Daoy (cell line): ENCODE measurements around the gene ZC2HC1C. TPM values are rescaled to one million over a fixed set of nuclear protein-coding genes. Genes with fewer than 3 reads are reported as not detected.

ENCODE experiments used
- DNase-seq: peaks from one replicate; pipeline ENCODE4 v3.0.0-alpha.2; 2015; ENCODE audit warnings: low read depth
- total RNA-seq: library from RNA; depleted of rRNA; stranded (reverse); fragments of >200 nt; shearing (Covaris generic); gene quantifications from 2 replicates; pipeline ENCODE4 v1.2.3, GENCODE V29; 2014; rRNA removed

Gene ZC2HC1C, protein sequence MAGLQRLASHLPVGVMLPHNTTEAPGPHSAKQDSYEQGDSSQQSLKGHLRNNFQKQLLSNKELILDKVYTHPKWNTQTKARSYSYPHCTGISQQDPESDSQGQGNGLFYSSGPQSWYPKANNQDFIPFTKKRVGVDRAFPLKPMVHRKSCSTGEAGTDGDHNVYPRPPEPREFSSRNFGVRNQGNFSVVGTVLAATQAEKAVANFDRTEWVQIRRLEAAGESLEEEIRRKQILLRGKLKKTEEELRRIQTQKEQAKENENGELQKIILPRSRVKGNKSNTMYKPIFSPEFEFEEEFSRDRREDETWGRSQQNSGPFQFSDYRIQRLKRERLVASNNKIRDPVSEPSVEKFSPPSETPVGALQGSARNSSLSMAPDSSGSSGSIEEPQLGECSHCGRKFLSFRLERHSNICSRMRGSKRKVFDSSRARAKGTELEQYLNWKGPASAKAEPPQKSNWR
- 1.4 and 4.3 TPM in 2 replicates for total RNA-seq

DNA sequence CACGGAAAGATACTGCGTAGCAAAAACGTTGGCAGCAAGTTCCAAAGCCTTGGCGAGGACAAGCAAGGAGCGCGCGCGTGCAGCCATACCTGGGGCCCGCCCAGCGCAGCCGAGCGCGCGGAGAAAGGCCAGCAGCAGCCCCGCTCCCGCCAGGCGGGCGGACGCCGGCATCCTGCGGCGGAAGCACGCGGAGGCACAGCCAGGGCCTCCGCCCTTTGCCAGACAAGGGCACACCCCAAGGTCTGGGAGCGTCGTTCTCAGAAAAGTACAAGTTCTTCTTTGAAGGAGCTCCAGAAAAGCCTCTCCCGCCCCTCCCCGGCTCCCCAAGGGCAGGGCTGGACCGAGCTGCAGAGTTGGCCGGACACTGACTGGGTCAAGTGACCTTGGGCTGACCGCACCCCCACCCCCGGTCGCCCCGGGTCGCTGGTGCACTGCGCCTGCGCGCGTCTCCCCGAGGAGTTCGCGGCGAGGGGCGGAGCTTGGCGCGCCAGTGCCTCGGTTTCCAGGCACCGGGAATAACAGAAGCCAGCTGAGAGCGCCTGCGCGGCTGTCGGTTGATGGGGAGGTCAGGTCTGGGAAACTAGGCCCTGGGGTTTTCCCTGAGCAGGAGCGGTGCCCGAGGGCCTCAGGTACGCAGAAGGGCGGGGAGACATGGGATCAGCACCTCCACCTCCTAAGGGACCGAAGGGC lies at the start of gene ZC2HC1C:
Gene ZC2HC1C, plus strand, starts transcription at position 521 of the 690 bp plus-strand sequence. CDS start 933 bp downstream, outside the sequence.
- DNase-seq, result peak; percentile 89

DNA sequence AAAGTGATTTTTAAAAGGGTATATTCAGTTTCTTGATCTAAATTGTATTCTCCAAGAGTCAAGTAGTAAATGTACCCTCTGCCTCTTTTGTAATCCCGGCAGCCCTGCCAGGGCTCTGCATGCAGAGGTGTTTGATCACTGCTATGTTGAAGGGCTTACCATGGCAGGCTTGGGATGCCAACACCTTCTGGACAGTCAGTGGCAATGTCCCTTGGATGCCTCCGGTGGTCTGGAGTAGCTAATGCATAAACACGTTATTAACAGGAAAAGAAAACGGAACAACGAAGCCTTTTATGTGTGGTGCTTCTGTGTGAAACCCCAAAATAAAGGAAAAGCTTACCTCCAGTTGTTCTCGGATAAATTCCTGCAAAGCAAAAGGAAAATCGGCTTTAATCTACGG lies 46.8 kb upstream of the ZC2HC1C start:
- peak; percentile 33 for DNase-seq

DNA sequence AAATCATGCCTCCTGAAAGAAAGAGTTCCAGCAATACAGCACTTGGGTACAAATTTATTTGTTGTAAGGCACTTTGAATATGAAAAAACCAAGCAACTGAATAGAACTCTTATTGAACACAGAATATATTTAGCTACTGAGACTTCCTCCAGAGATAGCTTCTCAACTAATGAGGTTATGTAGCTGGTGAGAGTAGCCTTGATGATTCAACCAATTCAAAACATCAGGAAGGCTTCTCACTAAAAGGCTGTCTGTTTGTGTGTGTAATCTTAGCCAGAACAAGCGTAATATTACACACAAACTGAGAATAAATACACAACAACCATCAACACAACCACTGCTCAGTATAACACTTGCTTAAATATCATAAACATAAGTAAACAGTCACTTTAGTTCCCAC lies 46.3 kb upstream of the ZC2HC1C start:
- no peak for DNase-seq

DNA sequence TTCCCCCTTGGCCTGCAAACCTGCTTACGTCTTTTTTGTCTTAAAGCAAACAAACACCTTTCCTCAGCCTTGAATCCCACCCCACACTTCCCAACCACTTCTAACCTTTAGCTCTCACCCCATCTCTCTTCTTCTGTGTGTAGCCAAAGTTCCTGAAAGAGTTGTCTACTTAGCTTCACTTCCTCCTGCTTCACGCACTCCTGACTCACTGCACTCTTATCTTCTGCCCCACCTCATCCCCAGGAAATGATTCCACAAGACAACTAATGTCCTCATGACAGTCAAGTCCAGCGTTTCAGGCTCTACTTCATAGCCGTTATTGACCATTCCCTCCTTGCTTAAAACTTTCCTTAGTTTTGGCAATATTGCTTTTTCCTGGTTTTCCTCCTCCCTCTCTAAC lies 44.4 kb upstream of the ZC2HC1C start:
- DNase-seq, result peak; percentile 46

DNA sequence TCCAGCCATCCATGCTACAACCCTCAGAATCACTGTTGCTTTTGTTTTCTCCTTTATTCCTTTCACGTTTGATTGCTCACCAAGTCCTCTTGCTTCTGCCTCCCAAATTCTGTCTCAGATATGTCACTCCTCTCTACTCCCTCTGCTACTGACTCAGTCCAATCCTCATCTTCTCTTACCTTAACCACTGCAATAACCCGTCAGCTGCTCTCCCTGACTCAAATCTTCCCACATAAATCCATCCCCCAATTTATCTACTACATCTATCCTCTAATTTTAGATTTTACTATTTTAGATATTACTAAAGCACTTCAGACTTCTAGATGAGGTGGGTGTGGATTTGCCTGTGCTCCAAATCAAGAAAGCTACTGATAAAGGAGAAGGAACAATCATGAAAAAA lies 43.6 kb upstream of the ZC2HC1C start:
- no peak for DNase-seq

DNA sequence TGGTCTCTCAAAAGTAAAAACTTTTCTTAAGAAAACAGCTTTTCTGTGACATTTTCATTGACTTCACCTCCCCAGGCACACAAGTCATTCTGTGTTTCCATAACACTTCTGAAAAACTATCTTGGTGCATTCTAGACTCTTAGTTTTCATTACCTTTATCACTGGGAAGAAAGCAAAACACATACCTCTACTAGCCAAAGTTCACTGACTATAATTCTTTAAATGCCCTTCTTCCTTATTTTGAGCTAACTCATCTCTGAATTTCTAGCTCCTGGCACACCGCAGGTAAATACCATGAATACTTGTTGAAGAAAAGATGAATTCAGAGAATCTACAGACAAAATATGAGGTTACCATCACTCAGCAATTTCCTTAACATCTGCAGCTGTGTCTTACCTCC lies 39.3 kb upstream of the ZC2HC1C start:
- no peak for DNase-seq

DNA sequence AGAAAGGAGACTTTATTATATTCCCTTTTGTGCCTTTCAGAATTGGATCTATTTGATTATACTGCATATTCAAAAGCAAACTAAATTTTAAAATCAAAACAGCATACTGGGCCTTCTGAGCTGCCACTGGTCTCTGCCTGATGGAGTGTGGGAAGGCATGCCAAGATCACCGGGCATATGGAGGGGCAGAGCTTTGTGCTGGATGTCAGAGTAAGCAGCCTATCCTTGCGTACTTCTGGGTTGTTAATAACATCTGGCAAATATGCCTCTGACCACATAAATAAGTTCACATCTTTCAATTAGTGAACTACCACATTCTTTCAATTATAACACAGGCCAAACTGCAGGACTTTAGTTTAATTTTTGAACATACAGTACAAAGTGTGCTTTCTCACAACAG lies 36.5 kb upstream of the ZC2HC1C start:
- no peak for DNase-seq

DNA sequence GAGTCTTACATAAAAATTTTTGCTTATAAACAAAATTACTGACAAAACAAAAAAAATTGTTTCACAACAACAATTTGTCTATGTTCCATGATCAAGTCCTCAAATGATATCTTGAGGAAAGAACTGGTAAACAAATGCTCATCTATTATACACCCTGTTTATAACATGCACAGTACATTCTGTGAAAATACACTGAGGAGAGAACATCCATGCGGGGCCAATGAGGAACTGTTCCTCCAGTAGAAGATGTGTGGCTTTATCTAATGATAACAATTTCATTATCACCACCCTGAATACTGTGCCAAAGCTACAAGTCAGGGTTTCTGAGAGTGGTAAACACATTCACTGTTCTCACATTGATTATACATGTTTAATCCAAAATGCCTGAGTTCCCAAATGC lies 28.9 kb upstream of the ZC2HC1C start:
- no peak for DNase-seq

DNA sequence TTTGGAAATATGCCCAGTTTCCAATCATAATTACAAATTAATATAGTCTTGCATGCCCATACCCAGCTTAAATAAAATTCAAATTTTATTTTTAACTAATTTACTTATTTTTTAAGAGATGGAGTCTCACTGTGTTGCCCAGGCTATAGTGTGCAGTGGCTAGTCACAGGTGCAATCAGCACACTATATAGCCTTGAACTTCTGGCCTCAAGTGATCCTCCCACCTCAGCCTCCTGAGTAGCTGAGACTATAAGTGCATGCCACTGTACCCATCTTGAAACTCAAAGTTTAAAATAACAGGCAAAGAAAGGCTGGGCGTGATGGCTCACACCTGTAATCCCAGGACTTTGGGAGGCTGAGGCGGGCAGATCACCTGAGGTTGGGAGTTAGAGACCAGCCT lies 28.5 kb upstream of the ZC2HC1C start:
- no peak for DNase-seq

DNA sequence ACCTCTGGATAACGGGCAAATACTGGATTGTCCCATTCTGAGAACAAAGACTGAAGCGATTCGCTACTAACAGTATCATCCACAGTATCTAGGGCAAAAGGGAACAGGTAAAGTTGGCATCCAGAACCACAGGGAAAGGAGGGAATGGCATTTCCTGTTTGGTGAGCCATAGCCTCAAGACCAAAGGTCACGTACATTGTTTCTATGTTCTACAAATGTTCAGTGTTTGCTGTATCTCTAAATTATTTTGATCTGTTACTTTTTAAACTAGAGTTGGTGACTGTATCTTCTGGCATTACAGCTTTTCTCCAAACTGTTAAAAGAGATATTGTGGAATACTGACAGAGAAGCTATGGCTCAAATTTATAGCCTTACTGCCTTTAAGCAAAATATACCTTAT lies 27.8 kb upstream of the ZC2HC1C start:
- DNase-seq, result peak; percentile 50

DNA sequence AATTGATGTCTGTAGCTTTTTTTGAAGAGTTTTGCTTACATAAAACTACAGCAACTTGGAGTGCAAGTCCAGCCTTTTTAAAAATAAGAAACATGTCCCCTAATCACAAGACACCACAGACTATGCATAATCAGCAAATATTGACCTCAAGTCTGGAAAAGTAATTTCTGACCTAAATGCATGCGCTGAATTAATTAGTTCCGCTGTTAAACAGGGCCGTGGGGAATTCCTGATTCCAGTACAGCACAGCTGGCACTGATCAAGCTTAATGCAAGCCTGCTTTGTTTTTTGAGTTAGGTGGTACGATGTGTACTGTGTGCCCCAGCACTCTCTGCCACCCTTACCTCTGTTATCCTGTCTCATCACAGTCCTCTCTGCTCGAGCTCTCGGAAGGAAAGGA lies 27.4 kb upstream of the ZC2HC1C start:
- DNase-seq, result peak; percentile 40

DNA sequence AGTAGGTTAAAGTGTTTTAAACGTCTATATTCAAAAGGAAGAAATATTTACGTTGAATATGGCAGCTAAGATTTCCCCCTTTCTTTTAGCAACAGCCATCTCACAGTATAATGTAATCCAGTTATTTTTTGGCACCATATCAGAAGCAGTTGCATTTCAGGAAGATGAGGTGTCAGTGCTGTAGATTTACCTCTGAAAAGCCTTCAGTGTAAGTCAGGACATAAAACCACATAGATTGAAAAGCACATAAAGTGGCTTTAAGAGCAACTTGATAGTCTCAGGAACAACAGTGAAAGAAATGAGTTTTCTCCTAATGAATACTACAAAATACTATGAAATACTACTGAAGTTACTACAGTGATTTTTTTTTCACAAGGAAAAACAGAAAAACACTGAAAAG lies 25.1 kb upstream of the ZC2HC1C start:
- peak; percentile 57 for DNase-seq

DNA sequence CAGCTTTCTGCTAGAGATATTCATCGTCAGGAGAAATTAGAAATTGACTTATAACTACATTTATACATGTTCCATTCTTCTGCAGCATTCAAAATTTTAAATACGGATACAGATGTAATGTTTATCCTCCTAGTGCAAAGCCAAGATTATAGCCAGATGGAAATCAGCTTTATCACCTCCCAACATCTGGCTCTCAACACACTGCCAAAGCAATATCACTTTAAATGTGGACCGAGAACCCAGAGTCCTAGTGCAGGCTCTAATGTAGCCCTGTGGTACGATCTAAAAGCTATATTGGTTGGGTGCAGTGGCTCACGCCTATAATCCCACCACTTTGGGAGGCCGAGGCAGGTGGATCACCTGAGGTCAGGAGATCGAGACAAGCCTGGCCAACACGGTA lies 24.7 kb upstream of the ZC2HC1C start:
- DNase-seq, result no peak

DNA sequence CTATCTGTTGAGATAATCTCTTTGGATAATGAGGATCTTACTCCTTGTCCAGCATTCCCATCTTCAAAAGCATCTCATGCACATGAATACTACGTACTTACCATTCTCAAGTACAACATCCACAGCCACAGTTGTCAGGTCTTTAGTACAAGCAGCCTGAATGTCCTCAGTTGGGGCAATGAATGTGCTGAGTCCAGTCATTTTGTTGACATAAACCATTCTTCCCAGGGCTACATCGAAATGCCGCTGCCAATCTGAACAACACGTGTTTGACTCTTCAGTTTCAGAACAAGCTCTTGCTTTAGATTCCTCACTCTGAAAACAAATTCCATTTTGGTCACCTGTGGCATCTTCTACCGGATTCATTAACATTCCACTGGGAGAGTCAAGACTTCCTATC lies 23.2 kb upstream of the ZC2HC1C start:
- DNase-seq, result no peak

DNA sequence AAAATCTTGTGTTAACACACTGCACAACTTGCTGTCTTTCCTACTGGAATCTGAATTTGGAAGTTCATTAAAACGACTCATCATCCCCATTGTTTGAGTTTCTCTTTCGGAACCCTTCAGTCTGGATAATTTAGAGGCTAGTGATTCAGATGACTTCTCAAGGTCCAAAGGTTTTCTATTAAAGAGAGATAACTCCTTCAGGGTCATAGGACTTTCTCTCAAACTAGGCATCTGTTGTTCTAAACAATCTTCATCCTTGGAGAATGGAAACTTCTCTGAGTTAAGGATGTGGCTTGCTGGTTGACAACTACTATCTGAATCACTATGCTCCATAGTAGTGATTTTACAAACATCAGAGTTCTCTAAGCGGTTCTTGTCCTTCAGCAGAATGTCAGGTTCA lies 22.5 kb upstream of the ZC2HC1C start:
- no peak for DNase-seq

DNA sequence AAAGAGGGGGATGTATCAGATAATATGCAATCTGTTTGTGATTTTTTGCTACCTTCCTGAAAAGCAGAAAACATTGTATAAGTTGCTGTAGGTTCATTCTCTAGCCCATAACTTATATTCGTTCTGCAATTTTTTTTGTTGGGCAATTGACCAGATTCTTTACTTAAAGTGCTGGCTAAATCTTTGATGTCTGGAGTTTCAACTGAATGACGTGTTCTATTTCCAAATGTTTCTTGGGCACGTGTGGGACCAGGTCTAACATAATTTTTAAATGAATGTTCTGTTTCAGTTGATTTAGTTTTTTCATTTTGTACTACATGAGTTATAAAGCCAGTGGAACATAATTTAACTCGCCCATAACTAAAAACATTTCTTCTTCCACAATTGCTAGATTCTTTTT lies 21.9 kb upstream of the ZC2HC1C start:
- DNase-seq, result no peak

DNA sequence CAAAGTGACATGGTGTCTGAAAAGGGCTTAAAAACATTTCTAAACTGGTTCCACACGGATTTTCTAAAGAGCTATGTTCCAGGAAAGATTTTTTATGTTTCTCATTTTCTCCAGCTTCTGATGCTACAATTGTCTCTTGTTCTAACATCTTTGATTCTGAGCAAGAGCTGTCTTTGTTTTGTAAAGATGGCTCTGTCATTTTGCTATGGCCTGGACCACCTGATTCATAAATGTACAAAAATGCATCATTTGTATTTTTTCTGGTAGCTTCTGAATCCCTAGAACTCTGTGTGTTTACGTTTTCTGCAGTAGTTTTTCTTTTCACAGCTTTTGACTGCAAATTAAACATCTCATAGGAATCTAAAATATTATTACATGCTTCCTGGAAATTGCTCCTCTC lies 21.3 kb upstream of the ZC2HC1C start:
- no peak for DNase-seq

DNA sequence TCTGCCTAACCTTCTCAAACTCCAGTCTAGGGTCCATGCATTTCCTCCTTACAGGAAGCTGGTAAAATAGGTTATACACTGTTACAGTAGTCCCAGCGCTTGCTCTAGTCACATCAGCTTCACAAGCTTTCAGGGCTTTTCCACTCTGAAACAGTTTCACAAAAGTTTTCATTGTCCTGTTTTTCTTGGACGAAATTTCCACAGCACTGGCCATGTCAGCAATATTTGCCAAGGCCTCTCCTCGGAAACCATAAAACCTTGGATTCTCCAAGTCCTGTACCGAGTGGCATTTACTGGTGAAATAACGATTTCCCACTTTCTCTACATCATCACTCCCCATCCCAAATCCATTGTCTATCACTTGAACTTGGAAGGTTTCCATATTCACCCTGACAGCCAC lies 20.3 kb upstream of the ZC2HC1C start:
- DNase-seq, result no peak

DNA sequence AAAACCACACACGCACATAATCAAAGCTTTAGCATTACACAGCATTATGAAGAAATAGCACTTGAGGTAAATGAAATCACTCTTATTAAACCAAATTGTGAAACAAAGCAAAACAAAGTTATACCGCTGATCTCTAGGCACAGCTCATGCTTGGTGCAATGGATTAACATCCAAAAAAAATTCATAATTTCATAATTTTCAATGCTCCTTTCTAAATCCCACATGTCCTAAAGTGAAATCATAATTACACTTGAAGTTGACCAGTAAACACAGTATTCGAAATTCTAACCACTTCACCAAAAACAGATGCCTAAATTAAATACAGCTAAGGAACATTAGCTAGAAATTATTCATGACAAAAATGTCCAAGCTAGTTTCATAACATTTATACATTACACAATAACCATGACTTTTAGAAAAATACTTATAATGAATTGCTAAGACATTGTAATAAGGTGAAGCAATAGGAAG lies 19.7 kb upstream of the ZC2HC1C start:
- no peak for DNase-seq

DNA sequence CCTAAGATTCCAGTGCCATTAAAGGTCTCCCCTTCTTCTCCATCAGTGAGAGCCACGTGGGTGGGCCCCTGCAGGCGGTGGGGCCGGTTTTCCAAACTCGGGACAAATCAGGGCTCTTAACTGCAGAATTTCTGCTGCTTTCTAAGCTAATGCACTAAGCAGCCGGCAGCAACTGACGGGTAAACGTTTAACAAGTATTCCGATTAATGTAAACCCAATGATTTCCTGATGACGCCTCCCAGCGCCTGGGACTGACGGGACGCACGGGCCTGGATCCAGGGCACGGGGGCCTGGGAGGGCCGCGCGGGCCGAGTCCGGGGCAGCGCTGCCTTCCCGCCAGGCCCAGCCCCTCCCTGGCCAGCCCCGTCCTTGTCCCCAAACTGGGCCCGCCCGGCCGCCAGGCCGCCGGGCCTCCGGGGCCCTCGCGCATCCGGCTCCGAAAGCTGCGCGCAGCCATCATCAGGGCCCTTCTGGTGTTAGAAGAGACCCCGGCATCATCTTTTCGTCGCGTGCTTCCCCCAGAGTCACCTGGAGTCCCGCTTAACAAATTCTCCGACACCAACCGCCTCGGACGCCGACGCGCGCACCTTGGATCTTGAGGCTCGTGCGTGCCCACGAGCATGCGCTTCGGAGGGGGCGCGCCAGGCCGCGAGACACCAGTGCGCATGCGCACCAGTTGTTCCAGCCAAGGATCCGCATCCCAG lies 18.4 kb upstream of the ZC2HC1C start, which contains the start of gene MLH3:
Gene MLH3, minus strand, starts transcription at position 616 of the 704 bp plus-strand sequence. CDS start 1,812 bp downstream, outside the sequence.
- DNase-seq, result peak; percentile 93

DNA sequence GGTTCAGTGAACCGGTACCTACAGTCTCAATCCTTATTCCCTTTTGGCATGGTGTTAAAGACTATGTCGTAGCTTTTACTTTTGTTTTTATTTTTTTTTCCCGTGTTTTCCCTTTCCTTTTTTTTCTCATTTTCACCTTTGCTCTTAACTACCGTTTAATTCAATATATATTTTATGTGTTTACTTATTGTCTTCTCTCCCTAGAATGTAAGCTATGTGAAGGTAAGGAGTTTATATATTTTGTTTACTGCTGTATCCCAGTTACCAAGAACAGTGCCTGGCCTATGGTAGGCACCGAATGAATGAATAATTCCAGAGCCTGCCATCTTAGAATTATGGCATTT lies 17.9 kb upstream of the ZC2HC1C start:
- DNase-seq, result no peak
